WTC11 (cell line): ENCODE data around the gene SLC8A1.

ENCODE experiments used
- CREM ChIP-seq: sonication (generic); formaldehyde crosslinking; IDR thresholded peaks from 2 replicates; pipeline ENCODE4 v1.8.1; 2022; ENCODE audit warnings: mild to moderate bottlenecking, missing genetic modification reagents, moderate library complexity
- ESRRA ChIP-seq: sonication (generic); formaldehyde crosslinking; IDR thresholded peaks from 2 replicates; pipeline ENCODE4 v1.8.1; 2022; ENCODE audit warnings: mild to moderate bottlenecking, missing genetic modification reagents, borderline replicate concordance
- KAT7 ChIP-seq: sonication (generic); formaldehyde crosslinking; IDR thresholded peaks from 2 replicates; pipeline ENCODE4 v1.8.1; 2023; ENCODE audit warnings: missing genetic modification reagents, mild to moderate bottlenecking, borderline replicate concordance
- NFATC4 ChIP-seq: fragments of 250-450 bp; sonication (Bioruptor Pico); IDR thresholded peaks from 2 replicates; pipeline ENCODE4 v1.9.0; 2021; ENCODE audit warnings: mild to moderate bottlenecking
- NR2C2 ChIP-seq: sonication (generic); formaldehyde crosslinking; IDR thresholded peaks from 2 replicates; pipeline ENCODE4 v1.8.0; 2022; ENCODE audit warnings: mild to moderate bottlenecking, missing genetic modification reagents
- SMAD3 ChIP-seq: sonication (generic); formaldehyde crosslinking; IDR thresholded peaks from 2 replicates; pipeline ENCODE4 v1.8.0; 2022; ENCODE audit warnings: missing genetic modification reagents, mild to moderate bottlenecking, borderline replicate concordance
- TEAD1 ChIP-seq: sonication (generic); formaldehyde crosslinking; IDR thresholded peaks from 2 replicates; pipeline ENCODE4 v1.8.0; 2022; ENCODE audit warnings: mild to moderate bottlenecking, missing genetic modification reagents
- ZNF232 ChIP-seq: sonication (generic); formaldehyde crosslinking; IDR thresholded peaks from 2 replicates; pipeline ENCODE4 v1.8.0; 2022; ENCODE audit warnings: mild to moderate bottlenecking, missing genetic modification reagents
- ZNF423 ChIP-seq: fragments of 250-450 bp; sonication (Bioruptor Pico); IDR thresholded peaks from 2 replicates; pipeline ENCODE4 v2.1.2; 2022; ENCODE audit warnings: mild to moderate bottlenecking, moderate library complexity
- TF ChIP-seq, protein P1 (sequence below): fragments of 200-600 bp; IDR thresholded peaks from 2 replicates; pipeline ENCODE4 v1.8.0; 2022; ENCODE audit warnings: antibody characterized with exemption
- TF ChIP-seq, protein P2 (sequence below): sonication (generic); formaldehyde crosslinking; IDR thresholded peaks from 2 replicates; pipeline ENCODE4 v1.8.1; 2023; ENCODE audit warnings: mild to moderate bottlenecking, missing genetic modification reagents, moderate library complexity
- TF ChIP-seq, protein P3 (sequence below): sonication (generic); formaldehyde crosslinking; IDR thresholded peaks from 2 replicates; pipeline ENCODE4 v1.8.1; 2022; ENCODE audit warnings: mild to moderate bottlenecking, moderate library complexity, missing genetic modification reagents
- TF ChIP-seq, protein P4 (sequence below): sonication (generic); formaldehyde crosslinking; IDR thresholded peaks from 2 replicates; pipeline ENCODE4 v1.8.0; 2023; ENCODE audit warnings: missing genetic modification reagents

DNA sequence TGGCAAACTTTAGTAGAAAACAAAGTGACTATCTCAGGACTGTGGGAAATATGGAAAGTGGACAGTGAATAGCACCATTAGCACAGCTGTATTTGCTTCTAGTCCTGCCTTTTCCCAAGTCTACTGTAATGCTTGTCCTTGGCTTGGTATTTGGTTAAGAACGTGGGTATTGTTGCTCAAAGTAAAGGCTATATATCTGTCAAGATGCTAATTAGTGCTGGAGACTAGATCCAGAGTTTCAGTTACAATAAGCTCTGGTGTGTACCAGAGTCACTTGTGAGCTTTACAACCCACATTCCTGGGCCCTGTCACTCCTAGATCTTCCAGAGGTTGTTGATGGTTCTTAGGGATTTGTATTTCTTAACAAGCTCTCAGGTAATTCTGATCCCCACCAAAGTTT is 313.6 kb downstream of the SLC8A1 start:
- TF ChIP-seq, protein P1, sequence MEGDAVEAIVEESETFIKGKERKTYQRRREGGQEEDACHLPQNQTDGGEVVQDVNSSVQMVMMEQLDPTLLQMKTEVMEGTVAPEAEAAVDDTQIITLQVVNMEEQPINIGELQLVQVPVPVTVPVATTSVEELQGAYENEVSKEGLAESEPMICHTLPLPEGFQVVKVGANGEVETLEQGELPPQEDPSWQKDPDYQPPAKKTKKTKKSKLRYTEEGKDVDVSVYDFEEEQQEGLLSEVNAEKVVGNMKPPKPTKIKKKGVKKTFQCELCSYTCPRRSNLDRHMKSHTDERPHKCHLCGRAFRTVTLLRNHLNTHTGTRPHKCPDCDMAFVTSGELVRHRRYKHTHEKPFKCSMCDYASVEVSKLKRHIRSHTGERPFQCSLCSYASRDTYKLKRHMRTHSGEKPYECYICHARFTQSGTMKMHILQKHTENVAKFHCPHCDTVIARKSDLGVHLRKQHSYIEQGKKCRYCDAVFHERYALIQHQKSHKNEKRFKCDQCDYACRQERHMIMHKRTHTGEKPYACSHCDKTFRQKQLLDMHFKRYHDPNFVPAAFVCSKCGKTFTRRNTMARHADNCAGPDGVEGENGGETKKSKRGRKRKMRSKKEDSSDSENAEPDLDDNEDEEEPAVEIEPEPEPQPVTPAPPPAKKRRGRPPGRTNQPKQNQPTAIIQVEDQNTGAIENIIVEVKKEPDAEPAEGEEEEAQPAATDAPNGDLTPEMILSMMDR: no peak
- no peak for TF ChIP-seq ZNF232 (CRISPR knock-in tag)
- no peak for TF ChIP-seq CREM (CRISPR knock-in tag)
- TF ChIP-seq, protein P2, sequence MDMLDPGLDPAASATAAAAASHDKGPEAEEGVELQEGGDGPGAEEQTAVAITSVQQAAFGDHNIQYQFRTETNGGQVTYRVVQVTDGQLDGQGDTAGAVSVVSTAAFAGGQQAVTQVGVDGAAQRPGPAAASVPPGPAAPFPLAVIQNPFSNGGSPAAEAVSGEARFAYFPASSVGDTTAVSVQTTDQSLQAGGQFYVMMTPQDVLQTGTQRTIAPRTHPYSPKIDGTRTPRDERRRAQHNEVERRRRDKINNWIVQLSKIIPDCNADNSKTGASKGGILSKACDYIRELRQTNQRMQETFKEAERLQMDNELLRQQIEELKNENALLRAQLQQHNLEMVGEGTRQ (CRISPR knock-in tag): no peak
- no peak for TF ChIP-seq KAT7
- no peak for TF ChIP-seq SMAD3
- no peak for TF ChIP-seq ESRRA (CRISPR knock-in tag)
- TF ChIP-seq, protein P3, sequence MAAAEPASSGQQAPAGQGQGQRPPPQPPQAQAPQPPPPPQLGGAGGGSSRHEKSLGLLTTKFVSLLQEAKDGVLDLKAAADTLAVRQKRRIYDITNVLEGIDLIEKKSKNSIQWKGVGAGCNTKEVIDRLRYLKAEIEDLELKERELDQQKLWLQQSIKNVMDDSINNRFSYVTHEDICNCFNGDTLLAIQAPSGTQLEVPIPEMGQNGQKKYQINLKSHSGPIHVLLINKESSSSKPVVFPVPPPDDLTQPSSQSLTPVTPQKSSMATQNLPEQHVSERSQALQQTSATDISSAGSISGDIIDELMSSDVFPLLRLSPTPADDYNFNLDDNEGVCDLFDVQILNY: no peak
- TF ChIP-seq NR2C2 (CRISPR knock-in tag): no peak
- TF ChIP-seq ZNF423 (CRISPR knock-in tag): no peak
- TF ChIP-seq TEAD1: no peak
- no peak for TF ChIP-seq NFATC4 (CRISPR knock-in tag)
- TF ChIP-seq, protein P4, sequence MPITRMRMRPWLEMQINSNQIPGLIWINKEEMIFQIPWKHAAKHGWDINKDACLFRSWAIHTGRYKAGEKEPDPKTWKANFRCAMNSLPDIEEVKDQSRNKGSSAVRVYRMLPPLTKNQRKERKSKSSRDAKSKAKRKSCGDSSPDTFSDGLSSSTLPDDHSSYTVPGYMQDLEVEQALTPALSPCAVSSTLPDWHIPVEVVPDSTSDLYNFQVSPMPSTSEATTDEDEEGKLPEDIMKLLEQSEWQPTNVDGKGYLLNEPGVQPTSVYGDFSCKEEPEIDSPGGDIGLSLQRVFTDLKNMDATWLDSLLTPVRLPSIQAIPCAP (CRISPR knock-in tag): no peak
